ENCODE measurements around the gene XYLT1. TPM values are rescaled to one million over a fixed set of nuclear protein-coding genes. Genes with fewer than 3 reads are reported as not detected.
"Not testable (repeated sequence)": the region's sequence is repeated elsewhere in the genome, so short reads cannot be mapped to it uniquely, and the experiment has no call there.

XYLT1 gene
- total RNA-seq, 6 experiments from 2014 or later: 22.0 to 51.1 (median 27.5) TPM

GRCh38 chr16:17309510-17309909, 161.2 kb downstream of the XYLT1 start:
- no peak for DNase-seq
- Mint-ChIP-seq H3K27me3 (ENCODE audit: insufficient read depth) (no peaks in the 10 kb centered on the region; the same call in 1 of the 2 replicates), H3K4me1 (ENCODE audit: low read depth) (peaks cover 9% of the 10 kb centered on the region), H3K9me3 (no peaks in the 10 kb centered on the region), H3K4me3 (no peak overlapping the region), H3K27ac (no peak overlapping the region), H3K36me3 (ENCODE audit: low read depth) (no peaks in the 10 kb centered on the region)
- no peak for TF ChIP-seq CTCF (IDR thresholded peaks at IDR 0.05)

- H3K36me3 Mint-ChIP-seq (ENCODE audit: low read depth): no peaks in the 10 kb centered on the region
- no peaks in the 10 kb centered on the region; the same call in 1 of the 2 replicates for H3K27me3 Mint-ChIP-seq (ENCODE audit: insufficient read depth)
- H3K4me3 Mint-ChIP-seq: no peak overlapping the region
- H3K27ac Mint-ChIP-seq: no peak overlapping the region
- no peak for DNase-seq
- no peak for TF ChIP-seq CTCF (IDR thresholded peaks at IDR 0.05)
- H3K4me1 Mint-ChIP-seq (ENCODE audit: low read depth): peaks cover 11% of the 10 kb centered on the region
- H3K9me3 Mint-ChIP-seq: no peaks in the 10 kb centered on the region
Measured at GRCh38 chr16:17308186-17308585, 162.6 kb downstream of the XYLT1 start.

- H3K4me1 Mint-ChIP-seq (ENCODE audit: low read depth): peaks cover 18% of the 10 kb centered on the region
- H3K4me3 Mint-ChIP-seq: no peak overlapping the region
- H3K27me3 Mint-ChIP-seq (ENCODE audit: insufficient read depth): peaks cover 3% of the 10 kb centered on the region
- no peak overlapping the region for H3K27ac Mint-ChIP-seq
- no peaks in the 10 kb centered on the region for H3K36me3 Mint-ChIP-seq (ENCODE audit: low read depth)
- TF ChIP-seq CTCF (IDR thresholded peaks at IDR 0.05): no peak
- no peak for DNase-seq
- H3K9me3 Mint-ChIP-seq: no peaks in the 10 kb centered on the region
Measured at GRCh38 chr16:17307504-17307903, 163.3 kb downstream of the XYLT1 start.

- no peak overlapping the region for H3K27ac Mint-ChIP-seq
- H3K4me1 Mint-ChIP-seq (ENCODE audit: low read depth): peaks cover 15% of the 10 kb centered on the region
Measured at GRCh38 chr16:17306745-17307144, 164.0 kb downstream of the XYLT1 start.

GRCh38 chr16:17306211-17306610, 164.5 kb downstream of the XYLT1 start:
- not testable (repeated sequence) for DNase-seq; H3K27ac Mint-ChIP-seq; H3K9me3 Mint-ChIP-seq; H3K27me3 Mint-ChIP-seq (ENCODE audit: insufficient read depth); H3K36me3 Mint-ChIP-seq (ENCODE audit: low read depth); H3K4me3 Mint-ChIP-seq
- H3K4me1 Mint-ChIP-seq (ENCODE audit: low read depth): peaks cover 13% of the 10 kb centered on the region

More at GRCh38 chr16:17306745-17307144, 164.0 kb downstream of the XYLT1 start:
- no peak overlapping the region for H3K4me3 Mint-ChIP-seq
- no peaks in the 10 kb centered on the region for H3K36me3 Mint-ChIP-seq (ENCODE audit: low read depth)
- H3K9me3 Mint-ChIP-seq: no peaks in the 10 kb centered on the region
- TF ChIP-seq CTCF (IDR thresholded peaks at IDR 0.05): no peak
- DNase-seq: no peak
- peaks cover 3% of the 10 kb centered on the region for H3K27me3 Mint-ChIP-seq (ENCODE audit: insufficient read depth)

- Mint-ChIP-seq H3K4me3 (no peak overlapping the region), H3K36me3 (ENCODE audit: low read depth) (no peaks in the 10 kb centered on the region), H3K27me3 (ENCODE audit: insufficient read depth) (peaks cover 3% of the 10 kb centered on the region), H3K4me1 (ENCODE audit: low read depth) (peaks cover 13% of the 10 kb centered on the region), H3K27ac (no peak overlapping the region), H3K9me3 (no peaks in the 10 kb centered on the region)
- no peak for TF ChIP-seq CTCF (IDR thresholded peaks at IDR 0.05)
- DNase-seq: no peak
Measured at GRCh38 chr16:17305694-17306093, 165.1 kb downstream of the XYLT1 start.

Data from HFFc6 (cell line).